Mesendoderm (in vitro differentiated cells): Measurements from ENCODE around the gene ROBO2.

Source experiments
- DNase-seq: peaks from one replicate; pipeline ENCODE4 v3.0.0; 2013
- H2AK5ac ChIP-seq: 2 replicates; pipeline ENCODE4 v1.6.1; 2013; ENCODE audit warnings: low read length, inconsistent platforms
- H2BK120ac ChIP-seq: 2 replicates; pipeline ENCODE4 v1.6.1; 2013; ENCODE audit warnings: low read depth, mild to moderate bottlenecking, low read length, moderate library complexity, mixed read lengths
- H2BK15ac ChIP-seq: replicated peaks from 2 replicates; pipeline ENCODE4 v1.6.1; 2013; ENCODE audit warnings: low read depth, mild to moderate bottlenecking, moderate library complexity
- H2BK5ac ChIP-seq: 2 replicates; pipeline ENCODE4 v1.6.1; 2013; ENCODE audit warnings: low read length, inconsistent platforms
- H3K18ac ChIP-seq: 2 replicates; pipeline ENCODE4 v1.6.1; 2013; ENCODE audit warnings: mild to moderate bottlenecking, low read length, mixed read lengths
- H3K23ac ChIP-seq: one replicate; pipeline ENCODE4 v1.6.1; 2013; ENCODE audit warnings: low read length
- H3K27ac ChIP-seq: 2 replicates; pipeline ENCODE4 v1.5.1; 2013; ENCODE audit warnings: low read depth, mild to moderate bottlenecking, inconsistent platforms, low read length, moderate library complexity
- H3K27me3 ChIP-seq: 2 replicates; pipeline ENCODE4 v1.6.1; 2013; ENCODE audit warnings: low read length, control low read depth, mild to moderate bottlenecking, inconsistent platforms; ENCODE audit not compliant: insufficient read depth, poor library complexity
- H3K36me3 ChIP-seq: 2 replicates; pipeline ENCODE4 v1.6.1; 2013; ENCODE audit warnings: low read length, inconsistent platforms; ENCODE audit not compliant: control insufficient read depth, insufficient read depth
- H3K4ac ChIP-seq: one replicate; pipeline ENCODE4 v1.6.1; 2013; ENCODE audit warnings: low read depth, mild to moderate bottlenecking, low read length, moderate library complexity
- H3K4me1 ChIP-seq: 2 replicates; pipeline ENCODE4 v1.6.1; 2013; ENCODE audit warnings: low read depth, low read length, inconsistent platforms; ENCODE audit not compliant: control insufficient read depth
- H3K4me2 ChIP-seq: 2 replicates; pipeline ENCODE4 v1.6.1; 2013; ENCODE audit warnings: low read length
- H3K4me3 ChIP-seq: 2 replicates; pipeline ENCODE4 v1.5.1; 2013; ENCODE audit warnings: mild to moderate bottlenecking, low read length
- H3K56ac ChIP-seq: one replicate; pipeline ENCODE4 v1.6.1; 2013; ENCODE audit warnings: low read length
- H3K79me1 ChIP-seq: 2 replicates; pipeline ENCODE4 v1.6.1; 2013; ENCODE audit warnings: low read length, inconsistent platforms
- H3K79me2 ChIP-seq: 2 replicates; pipeline ENCODE4 v1.6.1; 2013; ENCODE audit warnings: mild to moderate bottlenecking, low read length; ENCODE audit not compliant: control insufficient read depth, insufficient read depth
- H3K9ac ChIP-seq: 2 replicates; pipeline ENCODE4 v1.6.1; 2013; ENCODE audit warnings: low read length, inconsistent platforms
- H4K5ac ChIP-seq: one replicate; pipeline ENCODE4 v1.6.1; 2013; ENCODE audit warnings: low read length
- H4K8ac ChIP-seq: one replicate; pipeline ENCODE4 v1.6.1; 2013; ENCODE audit warnings: low read depth, mild to moderate bottlenecking, control low read depth, low read length, moderate library complexity
- WGBS: extraction: QIAGEN DNeasy Blood & Tissue Kit; methylation state at CpG from one replicate; pipeline ENCODE4 v1.1.7; 2013; ENCODE audit warnings: low lambda C conversion rate, missing lambda C conversion rate; ENCODE audit not compliant: insufficient coverage; ENCODE audit errors: extremely low coverage; 5-methylcytosine and 5-hydroxymethylcytosine counted together

ROBO2 gene

DNA sequence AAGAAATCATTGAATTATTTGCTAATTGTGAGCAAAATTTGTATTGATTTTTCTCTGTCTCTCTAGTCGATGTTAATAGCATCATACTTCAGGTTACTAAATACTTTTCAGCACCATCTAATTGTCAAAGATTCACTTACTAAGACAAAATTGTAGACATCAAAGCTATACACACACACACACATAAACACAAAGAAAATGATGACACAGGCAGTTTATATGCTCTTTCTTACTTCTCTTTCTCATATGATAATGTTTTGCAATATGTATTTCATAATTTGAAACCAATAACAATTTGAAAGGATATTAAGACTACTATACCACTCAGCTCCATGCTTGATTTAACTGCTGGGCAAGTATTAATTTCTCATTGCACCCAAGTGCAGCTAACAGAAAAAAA lies 406.2 kb downstream of the ROBO2 start:
- Histone ChIP-seq H3K56ac (no peak overlapping the region), H3K27me3 (no peaks in the 10 kb centered on the region), H2BK5ac (no peak overlapping the region), H4K5ac (no peak overlapping the region), H2AK5ac (no peak overlapping the region), H3K79me1 (no peaks in the 10 kb centered on the region), H3K9ac (no peak overlapping the region), H3K23ac (no peak overlapping the region), H3K79me2 (no peaks in the 10 kb centered on the region), H3K4me2 (no peak overlapping the region), H3K4me3 (no peak overlapping the region), H3K4me1 (no peaks in the 10 kb centered on the region), H2BK15ac (no peak overlapping the region), H3K27ac (no peak overlapping the region), H3K36me3 (no peaks in the 10 kb centered on the region), H3K18ac (no peak overlapping the region), H2BK120ac (no peak overlapping the region), H4K8ac (no peak overlapping the region), H3K4ac (no peak overlapping the region)
- no CpG with 5 or more reads among the region's 1 CpG for WGBS
- DNase-seq: no peak

DNA sequence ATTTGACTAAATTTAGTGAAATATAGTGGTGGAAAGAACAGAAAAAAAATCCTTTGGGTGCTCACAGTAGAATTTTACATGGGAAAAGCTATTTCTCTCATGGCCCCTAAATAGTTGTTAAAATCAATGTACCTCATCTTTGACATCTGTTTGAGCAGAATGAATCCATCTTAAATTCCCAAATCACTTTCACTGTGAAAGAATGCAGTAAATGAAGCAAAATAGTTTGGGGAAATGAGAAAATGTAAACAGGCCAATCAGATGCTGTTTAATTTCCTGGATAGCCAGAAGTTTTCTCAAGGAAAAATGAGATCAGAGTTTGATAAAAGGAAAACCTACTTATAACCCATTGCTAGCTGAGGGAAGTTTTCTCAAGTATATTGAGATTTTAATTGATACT lies 406.9 kb downstream of the ROBO2 start:
- Histone ChIP-seq H3K4me2 (no peak overlapping the region), H3K79me2 (no peaks in the 10 kb centered on the region), H4K5ac (no peak overlapping the region), H3K18ac (no peak overlapping the region), H2BK120ac (no peak overlapping the region), H3K4me1 (no peaks in the 10 kb centered on the region), H3K36me3 (no peaks in the 10 kb centered on the region), H3K27me3 (no peaks in the 10 kb centered on the region), H2AK5ac (no peak overlapping the region), H3K79me1 (no peaks in the 10 kb centered on the region), H3K9ac (no peak overlapping the region), H3K4me3 (no peak overlapping the region), H3K4ac (no peak overlapping the region), H3K23ac (no peak overlapping the region), H2BK15ac (no peak overlapping the region), H3K27ac (no peak overlapping the region), H3K56ac (no peak overlapping the region), H2BK5ac (no peak overlapping the region), H4K8ac (no peak overlapping the region)
- no peak for DNase-seq

DNA sequence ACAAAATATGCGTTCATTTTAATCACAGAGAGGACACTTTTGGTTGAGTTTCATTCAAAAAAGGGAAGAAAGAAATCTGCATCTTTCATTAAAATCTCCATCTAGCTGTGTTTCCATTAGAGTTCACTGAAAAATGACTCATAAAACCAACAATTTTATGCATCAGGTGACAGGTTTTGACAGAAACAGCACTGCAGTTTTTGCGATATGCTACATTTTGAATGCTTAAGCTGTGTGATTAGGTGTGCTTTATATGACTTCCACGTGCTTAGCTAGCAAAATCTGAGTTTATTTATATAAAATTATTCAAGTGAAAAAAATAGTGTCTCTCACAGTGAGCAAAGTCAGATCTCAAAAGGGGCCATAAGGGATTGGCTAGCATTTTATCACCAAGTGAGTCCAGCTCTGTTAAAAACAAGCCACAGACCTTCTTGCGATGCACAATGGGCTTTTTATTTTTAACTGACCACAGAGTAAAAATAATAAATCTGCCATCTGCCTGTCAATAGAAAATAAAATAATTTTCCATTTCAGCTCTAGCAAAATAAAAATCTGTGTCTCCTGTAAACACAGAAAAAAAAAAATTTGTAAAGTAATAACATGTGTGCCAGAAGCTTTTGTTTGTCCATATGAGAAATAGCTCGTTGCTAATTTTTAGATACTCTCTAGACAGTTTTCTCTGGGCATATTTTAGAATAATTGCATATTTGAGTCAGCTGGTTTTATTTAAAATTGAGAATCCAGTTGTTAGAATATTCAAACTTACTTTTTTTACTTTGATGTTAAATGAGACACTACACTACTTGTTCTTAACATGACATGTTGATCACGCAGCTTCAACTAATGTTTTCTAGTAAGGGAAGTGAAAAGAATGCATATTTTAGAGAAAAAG lies 409.8 kb downstream of the ROBO2 start:
- no peak overlapping the region for H3K4me3 ChIP-seq
- DNase-seq: no peak
- H3K27me3 ChIP-seq: no peaks in the 10 kb centered on the region
- H3K36me3 ChIP-seq: no peaks in the 10 kb centered on the region
- no peak overlapping the region for H3K18ac ChIP-seq
- no peak overlapping the region for H4K8ac ChIP-seq
- H3K79me2 ChIP-seq: no peaks in the 10 kb centered on the region
- H3K4me2 ChIP-seq: no peak overlapping the region
- no peak overlapping the region for H2BK5ac ChIP-seq
- no peak overlapping the region for H3K9ac ChIP-seq
- H2BK120ac ChIP-seq: no peak overlapping the region
- H3K79me1 ChIP-seq: no peaks in the 10 kb centered on the region
- WGBS: no CpG with 5 or more reads among the region's 6 CpGs
- no peak overlapping the region for H3K27ac ChIP-seq
- no peak overlapping the region for H2AK5ac ChIP-seq
- no peak overlapping the region for H3K23ac ChIP-seq
- H3K4ac ChIP-seq: no peak overlapping the region
- no peak overlapping the region for H4K5ac ChIP-seq
- no peak overlapping the region for H2BK15ac ChIP-seq
- no peaks in the 10 kb centered on the region for H3K4me1 ChIP-seq
- H3K56ac ChIP-seq: no peak overlapping the region

DNA sequence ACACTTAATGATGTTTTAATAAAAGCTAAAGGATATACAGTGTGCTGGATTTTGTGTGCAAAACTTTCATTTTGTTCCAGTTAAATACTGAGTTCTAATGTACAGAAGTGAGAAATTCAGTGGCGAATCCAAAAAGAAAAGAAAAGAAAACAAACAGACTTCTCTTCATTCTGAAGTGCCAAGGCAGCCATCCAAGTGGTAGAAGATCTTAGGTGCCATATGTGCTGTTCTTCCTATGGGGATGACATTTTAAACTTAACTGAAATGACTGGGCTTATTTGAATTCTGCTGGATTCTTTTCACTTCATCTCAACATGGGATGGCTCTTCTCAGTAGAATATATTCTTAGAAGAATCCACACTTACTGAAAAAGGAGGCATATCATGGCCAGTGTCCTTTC lies 416.5 kb downstream of the ROBO2 start:
- Histone ChIP-seq H2BK15ac (no peak overlapping the region), H4K8ac (no peak overlapping the region), H2AK5ac (no peak overlapping the region), H2BK5ac (no peak overlapping the region), H3K79me2 (no peaks in the 10 kb centered on the region), H3K27ac (no peak overlapping the region), H3K9ac (no peak overlapping the region), H3K4ac (no peak overlapping the region), H3K79me1 (no peaks in the 10 kb centered on the region), H3K23ac (no peak overlapping the region), H3K36me3 (no peaks in the 10 kb centered on the region), H3K18ac (no peak overlapping the region), H3K4me1 (no peaks in the 10 kb centered on the region), H2BK120ac (no peak overlapping the region), H3K56ac (no peak overlapping the region), H3K4me3 (no peak overlapping the region), H3K4me2 (no peak overlapping the region), H4K5ac (no peak overlapping the region), H3K27me3 (no peaks in the 10 kb centered on the region)
- DNase-seq: no peak
- no CpG with 5 or more reads among the region's 1 CpG for WGBS

DNA sequence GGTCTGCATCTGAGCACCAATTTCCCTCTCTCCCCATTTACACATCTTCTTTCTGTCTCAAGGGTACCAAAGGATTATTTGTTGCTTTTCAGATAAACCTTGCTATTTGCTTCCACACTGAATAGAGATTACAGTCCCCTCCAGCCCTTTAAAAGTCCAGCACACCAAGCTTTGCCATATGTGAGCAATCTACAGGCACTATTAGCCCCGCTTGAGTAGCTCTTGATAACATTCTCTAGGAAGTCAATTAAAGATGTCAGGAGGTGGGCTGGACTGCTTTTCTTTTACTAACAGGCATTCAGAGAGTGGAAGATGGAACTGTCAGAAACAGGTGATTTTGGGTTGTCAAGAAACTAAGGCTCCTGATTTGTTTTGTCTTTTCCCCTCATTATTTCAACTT lies 417.0 kb downstream of the ROBO2 start:
- Histone ChIP-seq H2BK5ac (no peak overlapping the region), H2BK15ac (no peak overlapping the region), H3K79me1 (no peaks in the 10 kb centered on the region), H4K5ac (no peak overlapping the region), H3K27me3 (no peaks in the 10 kb centered on the region), H3K27ac (no peak overlapping the region), H4K8ac (no peak overlapping the region), H3K4me3 (no peak overlapping the region), H3K79me2 (no peaks in the 10 kb centered on the region), H3K56ac (no peak overlapping the region), H2AK5ac (no peak overlapping the region), H3K4ac (no peak overlapping the region), H3K36me3 (no peaks in the 10 kb centered on the region), H3K18ac (no peak overlapping the region), H3K23ac (no peak overlapping the region), H2BK120ac (no peak overlapping the region), H3K4me2 (no peak overlapping the region), H3K9ac (no peak overlapping the region), H3K4me1 (no peaks in the 10 kb centered on the region)
- WGBS: no CpG with 5 or more reads among the region's 1 CpG
- DNase-seq: no peak

DNA sequence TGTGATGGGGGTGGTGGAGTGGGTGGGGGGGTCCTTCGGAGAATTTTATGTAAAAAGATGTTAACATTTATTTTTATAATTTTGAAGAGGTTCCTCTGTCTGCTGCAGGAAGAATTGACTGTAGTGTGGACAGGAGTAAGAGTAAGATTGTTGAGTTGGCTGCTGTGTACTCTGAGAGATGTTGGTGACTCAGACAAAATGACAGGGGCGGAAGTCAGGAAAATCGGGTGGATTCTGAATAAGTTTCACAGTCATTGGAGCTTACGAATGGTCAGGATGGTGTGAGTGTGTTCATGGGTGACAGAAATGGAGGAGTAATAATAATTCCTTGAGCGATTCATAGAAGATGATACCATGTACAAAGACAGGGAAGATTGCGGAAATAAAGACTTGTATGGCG lies 420.0 kb downstream of the ROBO2 start:
- H3K27me3 ChIP-seq: no peaks in the 10 kb centered on the region
- no peak overlapping the region for H3K4me3 ChIP-seq
- no peaks in the 10 kb centered on the region for H3K4me1 ChIP-seq
- no peak overlapping the region for H2BK5ac ChIP-seq
- no peak overlapping the region for H3K18ac ChIP-seq
- H3K56ac ChIP-seq: no peak overlapping the region
- no peak overlapping the region for H3K23ac ChIP-seq
- no peak overlapping the region for H3K9ac ChIP-seq
- no peak overlapping the region for H3K4ac ChIP-seq
- no peak overlapping the region for H4K5ac ChIP-seq
- no peak overlapping the region for H3K27ac ChIP-seq
- no peaks in the 10 kb centered on the region for H3K79me1 ChIP-seq
- H3K4me2 ChIP-seq: no peak overlapping the region
- no peaks in the 10 kb centered on the region for H3K79me2 ChIP-seq
- no peak overlapping the region for H2BK120ac ChIP-seq
- no peak for DNase-seq
- H2BK15ac ChIP-seq: no peak overlapping the region
- H4K8ac ChIP-seq: no peak overlapping the region
- no peak overlapping the region for H2AK5ac ChIP-seq
- no peaks in the 10 kb centered on the region for H3K36me3 ChIP-seq
- no CpG with 5 or more reads among the region's 7 CpGs for WGBS
